GM12891 (cell line): Measurements from ENCODE around the gene LY6G5C.

ENCODE experiments used
- PAX5 ChIP-seq: IDR thresholded peaks from 2 replicates; pipeline ENCODE4 v1.6.1; 2011; ENCODE audit warnings: low read length, moderate library complexity, mild to moderate bottlenecking; ENCODE audit not compliant: insufficient read depth, severe bottlenecking
- POLR2A ChIP-seq: IDR thresholded peaks from 2 replicates; pipeline ENCODE4 v1.6.1; 2011; ENCODE audit warnings: low read depth, low read length, control low read depth
- POLR2AphosphoS5 ChIP-seq: IDR thresholded peaks from 2 replicates; pipeline ENCODE4 v1.6.1; 2011; ENCODE audit warnings: low read depth, low read length, control low read depth
- POU2F2 ChIP-seq: IDR thresholded peaks from 2 replicates; pipeline ENCODE4 v1.6.1; 2011; ENCODE audit warnings: low read depth, mild to moderate bottlenecking, control low read depth, low read length, moderate library complexity
- SPI1 ChIP-seq: IDR thresholded peaks from 2 replicates; pipeline ENCODE4 v1.6.1; 2011; ENCODE audit warnings: low read depth, low read length, control low read depth
- TAF1 ChIP-seq: IDR thresholded peaks from 2 replicates; pipeline ENCODE4 v1.6.1; 2011; ENCODE audit warnings: low read depth, low read length, control low read depth

DNA sequence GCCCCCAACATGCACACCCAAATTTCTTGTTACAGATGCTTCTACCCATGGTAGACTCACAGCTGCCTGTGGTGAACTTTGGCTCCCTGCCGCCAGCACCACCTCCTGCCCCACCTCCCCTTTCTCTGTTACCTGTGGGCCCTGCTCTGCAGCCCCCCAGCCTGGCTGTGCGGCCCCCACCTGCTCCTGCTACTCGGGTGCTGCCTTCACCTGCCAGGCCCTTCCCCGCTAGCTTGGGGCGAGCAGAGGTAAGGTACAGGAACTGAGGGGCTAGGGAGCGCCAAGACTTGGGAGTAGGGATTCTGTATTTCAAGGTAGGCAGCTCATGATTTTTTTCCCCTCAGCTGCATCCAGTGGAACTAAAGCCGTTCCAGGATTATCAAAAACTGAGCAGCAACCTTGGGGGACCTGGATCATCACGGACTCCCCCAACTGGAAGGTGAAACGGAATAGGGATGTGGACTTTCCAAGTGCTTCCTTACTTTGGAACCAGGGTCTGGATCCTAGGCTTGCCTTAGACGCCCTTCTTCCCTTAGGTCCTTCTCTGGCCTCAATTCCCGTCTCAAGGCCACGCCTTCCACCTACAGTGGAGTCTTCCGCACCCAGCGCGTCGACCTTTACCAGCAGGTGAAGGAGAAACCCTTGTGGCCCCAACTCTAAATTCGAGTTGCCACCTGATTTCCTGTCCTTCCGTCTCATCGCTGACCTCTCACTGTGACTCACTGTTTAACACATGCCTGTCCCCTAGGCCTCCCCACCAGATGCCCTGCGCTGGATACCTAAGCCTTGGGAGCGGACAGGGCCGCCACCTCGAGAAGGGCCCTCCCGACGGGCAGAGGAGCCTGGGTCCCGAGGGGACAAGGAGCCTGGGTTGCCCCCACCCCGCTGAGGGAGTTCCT, 43.9 kb downstream of the LY6G5C start:
- no peak for TF ChIP-seq TAF1
- TF ChIP-seq POLR2AphosphoS5: no peak
- TF ChIP-seq POLR2A: no peak
- TF ChIP-seq PAX5: no peak
- TF ChIP-seq SPI1: no peak
- no peak for TF ChIP-seq POU2F2
